SK-N-SH (cell line): ENCODE measurements around the gene THEM5. TPM values are rescaled to one million over a fixed set of nuclear protein-coding genes. Genes with fewer than 3 reads are reported as not detected.

ENCODE experiments used
- CTCF ChIA-PET: fragments of 300-600, 350-600 bp; formaldehyde crosslinking; extraction: SDS; loops from one replicate; lab custom pipeline; 2021; lab: Yijun Ruan, JAX
- POLR2A ChIA-PET: fragments of 350-600 bp; sonication (Branson Sonifier 250); formaldehyde crosslinking; extraction: SDS; loops from one replicate; lab custom pipeline; 2020; ENCODE audit warnings: antibody characterized with exemption, inconsistent platforms; lab: Yijun Ruan, JAX
- DNase-seq: peaks from one replicate; pipeline ENCODE4 v3.0.0; 2012
- H2AFZ ChIP-seq: fragments of 200-600 bp; sonication (generic); 2 replicates; pipeline ENCODE4 v1.8.1; 2016; ENCODE audit warnings: antibody characterized with exemption, mild to moderate bottlenecking, low read depth
- H3F3A ChIP-seq: fragments of 200-600 bp; sonication (generic); replicated peaks from 2 replicates; pipeline ENCODE3; 2016; ENCODE audit warnings: antibody characterized with exemption, mild to moderate bottlenecking; ENCODE audit not compliant: insufficient read depth
- H3K27ac ChIP-seq, 2 experiments: fragments of 200-500 bp in 1 of 2; fragments of 200-600 bp in 1 of 2; sonication (Bioruptor generic) in 1 of 2; sonication (generic), shearing (Covaris generic) in 1 of 2; 2 replicates each; pipeline versions ENCODE4 v1.5.1 to v1.6.1; 2014 to 2016; ENCODE audit warnings: low read depth in 2 of 2, inconsistent platforms in 1 of 2, low read length in 1 of 2, mild to moderate bottlenecking in 1 of 2, mixed read lengths in 1 of 2
- H3K27me3 ChIP-seq: fragments of 200-600 bp; sonication (generic), shearing (Covaris generic); 2 replicates; pipeline ENCODE4 v1.6.1; 2016; ENCODE audit warnings: mixed run types; ENCODE audit not compliant: insufficient read depth
- H3K36me3 ChIP-seq, 2 experiments: fragments of 200-500 bp in 1 of 2; fragments of 200-600 bp in 1 of 2; sonication (Bioruptor generic) in 1 of 2; sonication (generic) in 1 of 2; replicated peaks in 1 of 2; 2 replicates each; pipeline versions ENCODE3 to v1.5.1; 2014 to 2016; ENCODE audit warnings: low read length in 1 of 2, mild to moderate bottlenecking in 1 of 2; ENCODE audit not compliant: insufficient read depth in 2 of 2, control insufficient read depth in 1 of 2
- H3K4me1 ChIP-seq, 2 experiments: fragments of 200-500 bp in 1 of 2; fragments of 200-600 bp in 1 of 2; sonication (Bioruptor generic) in 1 of 2; sonication (generic), shearing (Covaris generic) in 1 of 2; 2 replicates each; pipeline versions ENCODE4 v1.5.1 to v1.6.1; 2014 to 2016; ENCODE audit warnings: low read depth in 1 of 2, low read length in 1 of 2, mixed run types in 1 of 2; ENCODE audit not compliant: insufficient read depth in 2 of 2, control insufficient read depth in 1 of 2
- H3K4me2 ChIP-seq: fragments of 200-600 bp; sonication (generic), shearing (Covaris generic); 2 replicates; pipeline ENCODE4 v1.6.1; 2017; ENCODE audit warnings: mixed run types
- H3K4me3 ChIP-seq, 2 experiments: fragments of 200-500 bp in 1 of 2; fragments of 200-600 bp in 1 of 2; sonication (Bioruptor generic) in 1 of 2; sonication (generic), shearing (Covaris generic) in 1 of 2; 2 replicates each; pipeline versions ENCODE4 v1.5.1 to v1.8.1; 2014 to 2016; ENCODE audit warnings: low read depth in 2 of 2, inconsistent platforms in 1 of 2, low read length in 1 of 2, mild to moderate bottlenecking in 1 of 2, mixed read lengths in 1 of 2, moderate library complexity in 1 of 2
- H3K79me2 ChIP-seq: fragments of 200-600 bp; sonication (generic); 2 replicates; pipeline ENCODE4 v1.8.1; 2017; ENCODE audit warnings: mild to moderate bottlenecking; ENCODE audit not compliant: insufficient read depth
- H3K9ac ChIP-seq: fragments of 200-600 bp; sonication (generic); 2 replicates; pipeline ENCODE4 v1.6.1; 2017; ENCODE audit warnings: mixed run types
- H3K9me2 ChIP-seq: fragments of 200-600 bp; sonication (generic); 2 replicates; pipeline ENCODE4 v1.6.1; 2017; ENCODE audit warnings: mixed run types
- H3K9me3 ChIP-seq: fragments of 200-600 bp; sonication (generic); 2 replicates; pipeline ENCODE4 v1.6.1; 2017; ENCODE audit warnings: mixed run types, mild to moderate bottlenecking, moderate library complexity
- H4K20me1 ChIP-seq: fragments of 200-600 bp; sonication (generic); 2 replicates; pipeline ENCODE4 v1.6.1; 2017; ENCODE audit warnings: mild to moderate bottlenecking, mixed run types; ENCODE audit not compliant: insufficient read depth
- CHD2 ChIP-seq: fragments of 150-350 bp; IDR thresholded peaks from 2 replicates; pipeline ENCODE4 v1.6.1; 2018; ENCODE audit warnings: low read length; ENCODE audit not compliant: partially characterized antibody
- EZH2phosphoT487 ChIP-seq: fragments of 200-600 bp; sonication (generic); IDR thresholded peaks from 2 replicates; pipeline ENCODE4 v1.6.1; 2017; ENCODE audit warnings: low read depth, mixed run types, mild to moderate bottlenecking, antibody characterized with exemption, moderate library complexity, borderline replicate concordance
- FOSL2 ChIP-seq: IDR thresholded peaks from 2 replicates; pipeline ENCODE4 v1.4.0; 2012; ENCODE audit warnings: low read depth, mild to moderate bottlenecking, moderate library complexity, borderline replicate concordance
- FOXJ3 ChIP-seq: sonication (generic); formaldehyde crosslinking; IDR thresholded peaks from 2 replicates; pipeline ENCODE4 v1.5.1; 2020; ENCODE audit warnings: mild to moderate bottlenecking, missing genetic modification reagents
- MXI1 ChIP-seq: IDR thresholded peaks from 2 replicates; pipeline ENCODE4 v1.6.1; 2012; ENCODE audit warnings: mild to moderate bottlenecking, low read depth, low read length, improper control_type of control experiment
- NRF1 ChIP-seq: IDR thresholded peaks from 2 replicates; pipeline ENCODE4 v1.6.1; 2012; ENCODE audit warnings: low read depth, mild to moderate bottlenecking, low read length
- RCOR1 ChIP-seq: fragments of 150-350 bp; IDR thresholded peaks from 2 replicates; pipeline ENCODE4 v1.6.1; 2017; ENCODE audit warnings: antibody characterized with exemption, low read length
- RFX5 ChIP-seq: IDR thresholded peaks from 2 replicates; pipeline ENCODE4 v1.6.1; 2012; ENCODE audit warnings: mild to moderate bottlenecking, improper control_type of control experiment, low read length
- RXRA ChIP-seq: IDR thresholded peaks from 2 replicates; pipeline ENCODE4 v1.4.0; 2012; ENCODE audit warnings: low read depth, mild to moderate bottlenecking, borderline replicate concordance
- SIN3A ChIP-seq: IDR thresholded peaks from 2 replicates; pipeline ENCODE4 v1.6.1; 2012; ENCODE audit warnings: low read depth, mild to moderate bottlenecking, low read length, moderate library complexity, borderline replicate concordance
- WGBS: methylation state at CpG from one replicate; pipeline ENCODE4 v1.1.6; 2017; ENCODE audit warnings: low lambda C conversion rate; 5-methylcytosine and 5-hydroxymethylcytosine counted together
- polyA plus RNA-seq, 3 experiments: library from polyadenylated mRNA; depleted of rRNA; stranded (reverse); fragments of >200 nt; gene quantifications; 2 replicates each; pipeline ENCODE4 v1.2.3, GENCODE V29; 2012
- TF ChIP-seq, protein P1 (sequence below): fragments of 150-350 bp; IDR thresholded peaks from 2 replicates; pipeline ENCODE4 v1.6.1; 2017; ENCODE audit warnings: antibody characterized with exemption, low read length, low read depth, borderline replicate concordance
- TF ChIP-seq, protein P2 (sequence below): IDR thresholded peaks from 2 replicates; pipeline ENCODE4 v1.4.0; 2012; ENCODE audit warnings: low read depth, borderline replicate concordance
- TF ChIP-seq, protein P3 (sequence below): IDR thresholded peaks from 2 replicates; pipeline ENCODE4 v1.4.0; 2012; ENCODE audit warnings: low read depth
- TF ChIP-seq, protein P4 (sequence below): IDR thresholded peaks from 2 replicates; pipeline ENCODE4; 2012

The THEM5 gene
- polyA plus RNA-seq, 1 of the 3 experiments (the other 2 are of a cell fraction) = not detected

DNA sequence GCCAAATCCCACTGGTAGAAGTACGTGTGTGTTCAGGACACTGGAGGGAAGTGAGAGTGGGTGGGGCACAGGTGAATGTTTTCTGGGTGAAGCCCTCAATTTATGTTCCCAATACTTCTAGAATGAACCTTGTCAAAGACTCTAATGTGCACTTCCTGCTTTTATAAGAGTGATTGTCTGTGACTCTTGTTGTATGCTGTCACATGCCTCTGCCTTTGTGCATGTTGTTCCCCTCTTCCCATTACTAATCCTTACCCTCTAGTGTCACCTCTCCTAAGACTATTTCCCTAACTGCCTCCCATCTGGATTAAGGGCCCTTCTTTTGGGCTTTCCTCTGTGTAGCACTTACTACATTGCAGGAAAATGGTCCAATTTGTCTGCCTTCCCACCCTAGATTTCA lies 45.7 kb downstream of the THEM5 start (continued):
- TF ChIP-seq, protein P1, sequence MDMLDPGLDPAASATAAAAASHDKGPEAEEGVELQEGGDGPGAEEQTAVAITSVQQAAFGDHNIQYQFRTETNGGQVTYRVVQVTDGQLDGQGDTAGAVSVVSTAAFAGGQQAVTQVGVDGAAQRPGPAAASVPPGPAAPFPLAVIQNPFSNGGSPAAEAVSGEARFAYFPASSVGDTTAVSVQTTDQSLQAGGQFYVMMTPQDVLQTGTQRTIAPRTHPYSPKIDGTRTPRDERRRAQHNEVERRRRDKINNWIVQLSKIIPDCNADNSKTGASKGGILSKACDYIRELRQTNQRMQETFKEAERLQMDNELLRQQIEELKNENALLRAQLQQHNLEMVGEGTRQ = no peak
- TF ChIP-seq FOSL2 = no peak

DNA sequence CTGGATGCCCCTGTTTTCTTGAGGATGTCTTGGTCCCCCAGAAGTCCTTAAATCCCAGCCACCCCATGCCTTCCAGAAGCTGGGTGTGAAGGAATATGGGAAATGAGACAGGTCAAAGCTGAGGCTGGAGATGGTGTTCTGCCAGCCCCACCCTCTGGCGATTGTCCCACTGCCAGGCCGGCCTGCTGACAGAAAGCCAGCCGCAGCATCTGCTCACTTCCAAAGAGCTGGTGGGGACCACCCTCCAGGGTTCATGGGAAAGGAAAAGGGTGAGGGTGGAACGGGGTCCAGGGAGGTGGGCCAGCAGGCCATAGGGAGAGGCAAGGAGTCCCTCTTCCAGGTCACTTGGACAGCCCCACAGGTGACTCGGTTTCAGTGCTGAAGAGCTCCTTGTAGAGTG lies 46.4 kb downstream of the THEM5 start:
- Histone ChIP-seq H4K20me1 (no peaks in the 10 kb centered on the region), H3K9me2 (no peaks in the 10 kb centered on the region), H3K4me3 (no peak overlapping the region), H3K79me2 (no peaks in the 10 kb centered on the region), H3K9ac (no peak overlapping the region), H3K27me3 (peaks cover 45% of the 10 kb centered on the region), H3K4me1 (peaks cover 0 to 57% of the 10 kb centered on the region in 2 experiments; a peak in 2 of 4 replicates), H3K36me3 (no peaks in the 10 kb centered on the region), H3K9me3 (no peaks in the 10 kb centered on the region), H3K4me2 (no peak overlapping the region), H3K27ac (no peak overlapping the region), H2AFZ (no peak overlapping the region), H3F3A (no peaks in the 10 kb centered on the region)
- CTCF ChIA-PET = interaction anchor here (0.8 to 2.0 kb wide), 5 partner anchors 8 to 44 kb away, joined by 3 to 8 read pairs (median 4); partner anchors contain the start of genes MRPL9 and TDRKH
- no peak for TF ChIP-seq RFX5
- TF ChIP-seq, protein P2, sequence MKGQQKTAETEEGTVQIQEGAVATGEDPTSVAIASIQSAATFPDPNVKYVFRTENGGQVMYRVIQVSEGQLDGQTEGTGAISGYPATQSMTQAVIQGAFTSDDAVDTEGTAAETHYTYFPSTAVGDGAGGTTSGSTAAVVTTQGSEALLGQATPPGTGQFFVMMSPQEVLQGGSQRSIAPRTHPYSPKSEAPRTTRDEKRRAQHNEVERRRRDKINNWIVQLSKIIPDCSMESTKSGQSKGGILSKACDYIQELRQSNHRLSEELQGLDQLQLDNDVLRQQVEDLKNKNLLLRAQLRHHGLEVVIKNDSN = no peak
- no peak for TF ChIP-seq FOXJ3 (CRISPR knock-in tag)
- TF ChIP-seq NRF1 = no peak
- no peak for TF ChIP-seq CHD2
- TF ChIP-seq EZH2phosphoT487 = no peak
- TF ChIP-seq, protein P3, sequence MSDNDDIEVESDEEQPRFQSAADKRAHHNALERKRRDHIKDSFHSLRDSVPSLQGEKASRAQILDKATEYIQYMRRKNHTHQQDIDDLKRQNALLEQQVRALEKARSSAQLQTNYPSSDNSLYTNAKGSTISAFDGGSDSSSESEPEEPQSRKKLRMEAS = no peak
- TF ChIP-seq RXRA = no peak
- TF ChIP-seq, protein P1 = no peak
- no peak for TF ChIP-seq SIN3A
- TF ChIP-seq RCOR1 = no peak
- TF ChIP-seq, protein P4, sequence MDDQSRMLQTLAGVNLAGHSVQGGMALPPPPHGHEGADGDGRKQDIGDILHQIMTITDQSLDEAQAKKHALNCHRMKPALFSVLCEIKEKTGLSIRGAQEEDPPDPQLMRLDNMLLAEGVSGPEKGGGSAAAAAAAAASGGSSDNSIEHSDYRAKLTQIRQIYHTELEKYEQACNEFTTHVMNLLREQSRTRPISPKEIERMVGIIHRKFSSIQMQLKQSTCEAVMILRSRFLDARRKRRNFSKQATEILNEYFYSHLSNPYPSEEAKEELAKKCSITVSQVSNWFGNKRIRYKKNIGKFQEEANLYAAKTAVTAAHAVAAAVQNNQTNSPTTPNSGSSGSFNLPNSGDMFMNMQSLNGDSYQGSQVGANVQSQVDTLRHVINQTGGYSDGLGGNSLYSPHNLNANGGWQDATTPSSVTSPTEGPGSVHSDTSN = no peak
- no peak for TF ChIP-seq MXI1
- DNase-seq = peak; percentile 10
- WGBS = 58% methylated on average over 4 of the region's 5 CpGs
- POLR2A ChIA-PET = interaction anchor here (1.0 kb wide), 1 partner anchor 14 kb away, joined by 3 read pairs; no protein-coding TSS in a partner anchor
